Omental fat pad (tissue), 4 donors: ENCODE results near the gene ANKRD40. TPM values are rescaled to one million over a fixed set of nuclear protein-coding genes. Genes with fewer than 3 reads are reported as not detected.

Source experiments
- ATAC-seq: fragments of 150-250 bp; one replicate; pipeline ENCODE4 v1.9.1; 2016; ENCODE audit warnings: mild to moderate bottlenecking, moderate library complexity; ENCODE audit not compliant: low FRiP score
- DNase-seq: peaks from one replicate; pipeline ENCODE4 v3.0.0-alpha.2; 2019; ENCODE audit warnings: low spot score
- CTCF ChIP-seq, 3 donors: fragments of 450-650 bp; IDR thresholded peaks; one replicate each; pipeline ENCODE4 v1.5.1; 2016 to 2017; ENCODE audit warnings: antibody characterized with exemption in 3 of 3, mild to moderate bottlenecking in 3 of 3, moderate library complexity in 2 of 3
- total RNA-seq, 4 donors: library from RNA; depleted of rRNA; stranded (reverse); fragments of >200 nt; gene quantifications; one replicate each; pipeline ENCODE4 v1.1.0, GENCODE V29; 2016

ANKRD40 gene
- total RNA-seq, 4 donors from 2014 or later, result 55.7 to 82.4 (median 61.8) TPM

GRCh38 chr17:50696365-50696879 lies 11.3 kb downstream of the ANKRD40 start:
- DNase-seq, result no peak
- no peak for ATAC-seq
- no peak for TF ChIP-seq CTCF (IDR thresholded peaks at IDR 0.05)

GRCh38 chr17:50693036-50693682 lies 14.6 kb downstream of the ANKRD40 start:
- no peak for TF ChIP-seq CTCF (IDR thresholded peaks at IDR 0.05)
- ATAC-seq, result no peak
- DNase-seq, result no peak

GRCh38 chr17:50692448-50693035 lies 15.2 kb downstream of the ANKRD40 start:
- ATAC-seq (no peak), DNase-seq (no peak)
- TF ChIP-seq CTCF (IDR thresholded peaks at IDR 0.05), result no peak

- no peak for DNase-seq
- no peak for ATAC-seq
- TF ChIP-seq CTCF (IDR thresholded peaks at IDR 0.05), result no peak
Measured at GRCh38 chr17:50691550-50692447, 15.9 kb downstream of the ANKRD40 start.

- no peak for ATAC-seq
- TF ChIP-seq CTCF (IDR thresholded peaks at IDR 0.05), result no peak
Measured at GRCh38 chr17:50690887-50691549, 16.7 kb downstream of the ANKRD40 start.

GRCh38 chr17:50689956-50690886 lies 17.5 kb downstream of the ANKRD40 start:
- DNase-seq (no peak), ATAC-seq (no peak)
- TF ChIP-seq CTCF (IDR thresholded peaks at IDR 0.05), result no peak

More at GRCh38 chr17:50690887-50691549, 16.7 kb downstream of the ANKRD40 start:
- DNase-seq, result no peak
